Activated T-helper 1 cell treated with Interleukin-2 at 50 U/mL for 16 hours (primary cell): Measurements from ENCODE around the gene ZNF536.
"Not testable (repeated sequence)": the region's sequence is repeated elsewhere in the genome, so short reads cannot be mapped to it uniquely, and the experiment has no call there.

Experiments
- DNase-seq: peaks from one replicate; pipeline ENCODE4 v3.0.0-alpha.2; 2020; ENCODE audit warnings: low read depth

The ZNF536 gene

DNA sequence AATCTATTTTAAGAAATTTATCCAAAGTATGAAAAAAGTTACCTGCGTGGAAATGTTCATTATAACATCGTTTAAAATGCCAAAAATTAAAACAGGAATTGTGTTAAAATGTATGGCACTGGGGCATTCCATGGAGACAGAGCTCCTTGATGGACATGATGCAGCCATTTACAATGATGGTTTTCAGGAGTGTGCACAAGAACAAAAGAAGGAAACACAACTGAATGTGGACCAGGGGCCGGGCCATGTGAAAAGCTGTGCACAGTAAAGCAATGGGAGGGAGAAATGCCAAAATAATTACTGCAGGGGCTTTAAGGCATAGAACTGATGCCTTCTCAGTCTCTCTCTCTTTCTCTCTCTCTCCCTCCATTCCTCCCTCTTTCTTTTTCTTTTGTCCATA is 115.0 kb downstream of the ZNF536 start:
- DNase-seq: no peak

DNA sequence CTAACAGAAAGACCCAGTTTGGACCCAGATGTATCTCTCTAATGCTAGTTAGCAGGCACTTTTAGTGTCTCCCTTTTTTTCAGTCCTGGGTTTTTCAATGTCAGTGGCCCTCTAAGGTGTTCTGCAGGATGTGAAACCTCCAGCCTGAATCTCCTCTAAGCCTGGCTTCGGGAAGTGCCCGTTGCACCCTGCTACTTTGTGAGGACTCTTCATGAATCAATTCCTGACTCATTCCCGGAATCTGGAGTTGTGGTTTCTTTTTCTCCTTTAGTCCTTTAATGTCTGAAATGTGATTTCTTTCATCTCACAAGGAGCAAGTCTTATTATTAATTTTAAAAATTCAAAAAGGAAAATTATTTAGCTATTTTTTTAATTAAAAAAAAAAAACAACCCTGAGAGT is 116.0 kb downstream of the ZNF536 start:
- DNase-seq: no peak

DNA sequence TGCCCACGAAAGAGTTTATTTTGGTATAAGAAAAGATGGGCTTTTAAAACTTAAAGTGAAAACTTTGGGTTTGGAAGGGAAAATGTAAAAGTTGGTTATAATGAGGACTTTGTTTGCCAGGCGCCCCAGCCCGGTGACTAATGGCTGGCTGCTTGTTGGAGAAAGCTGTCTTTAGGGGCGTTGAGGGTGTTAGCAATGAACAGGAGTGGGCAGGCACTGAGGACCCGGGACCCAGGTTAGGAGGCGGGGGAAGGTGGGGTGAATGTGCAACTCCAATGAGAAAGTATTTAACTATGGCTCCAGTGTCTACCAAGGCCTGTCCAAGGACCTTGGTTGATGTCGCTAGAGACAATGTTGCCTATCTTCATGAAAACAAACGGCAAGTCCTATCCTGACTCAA is 118.6 kb downstream of the ZNF536 start:
- no peak for DNase-seq

DNA sequence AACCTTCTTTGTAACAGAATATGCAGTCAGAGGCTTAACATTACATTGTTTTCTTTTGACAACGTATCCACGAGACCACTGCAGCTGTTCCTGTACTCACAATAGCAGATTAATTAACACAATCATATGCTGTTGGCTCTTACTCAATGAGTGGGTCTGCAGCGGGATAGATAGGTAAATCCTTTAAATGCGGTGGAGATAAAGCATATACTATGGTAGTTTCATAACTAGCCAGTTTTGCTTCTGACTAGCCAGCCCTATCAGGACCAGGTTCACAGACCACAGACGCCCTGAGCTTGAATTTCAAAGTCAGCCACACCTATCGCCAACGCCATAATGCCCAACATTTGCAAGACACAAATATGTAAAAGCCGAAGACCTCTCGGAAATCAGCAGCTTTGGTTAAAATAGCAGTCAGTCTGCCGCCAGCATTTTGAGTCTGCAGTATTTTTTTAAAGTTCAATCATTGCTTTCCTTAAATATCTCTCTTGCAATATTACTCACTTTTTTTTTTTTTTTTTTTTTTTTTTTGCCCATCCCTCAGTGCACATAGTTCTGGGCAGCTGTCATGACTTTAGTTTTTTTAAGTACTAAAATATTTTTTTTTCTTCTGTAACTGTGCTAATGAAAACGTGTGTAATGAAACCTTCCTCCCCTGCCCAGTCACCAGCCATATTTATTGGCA is 120.5 kb downstream of the ZNF536 start:
- DNase-seq: no peak

DNA sequence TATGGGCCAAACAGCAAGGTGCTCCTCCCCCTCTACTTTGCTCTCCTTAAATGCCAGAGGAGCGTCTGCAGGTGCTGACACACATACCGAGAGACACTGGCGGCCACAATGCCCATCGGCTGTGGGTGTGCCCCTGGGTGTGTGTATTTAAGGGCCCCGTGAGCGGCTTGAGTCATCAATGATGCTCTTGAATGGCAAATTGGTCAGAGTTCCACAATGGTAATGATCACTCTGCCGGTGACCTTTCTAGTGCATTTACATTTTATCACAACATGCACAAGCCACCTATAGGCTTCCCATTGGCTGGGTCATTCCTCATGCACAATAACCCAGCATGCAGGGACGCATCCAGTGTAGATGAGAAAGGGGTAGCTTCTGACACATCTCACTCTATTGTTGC is 124.8 kb downstream of the ZNF536 start:
- DNase-seq: no peak

DNA sequence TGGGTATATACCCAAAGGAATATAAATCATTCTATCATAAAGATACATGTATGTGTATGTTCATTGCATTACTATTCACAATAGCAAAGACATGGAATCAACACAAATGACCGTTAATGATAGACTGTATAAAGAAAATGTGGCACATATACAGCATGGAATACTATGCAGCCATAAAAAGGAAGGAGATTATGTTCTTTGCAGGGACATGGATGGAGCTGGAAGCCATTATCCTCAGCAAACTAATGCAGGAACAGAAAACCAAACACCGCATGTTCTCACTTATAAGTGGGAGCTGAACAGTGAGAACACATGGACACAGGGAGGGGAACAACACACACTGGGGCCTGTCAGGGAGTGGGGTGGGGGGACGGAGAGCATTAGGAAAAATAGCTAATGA is 125.9 kb downstream of the ZNF536 start:
- DNase-seq: not testable (repeated sequence)

DNA sequence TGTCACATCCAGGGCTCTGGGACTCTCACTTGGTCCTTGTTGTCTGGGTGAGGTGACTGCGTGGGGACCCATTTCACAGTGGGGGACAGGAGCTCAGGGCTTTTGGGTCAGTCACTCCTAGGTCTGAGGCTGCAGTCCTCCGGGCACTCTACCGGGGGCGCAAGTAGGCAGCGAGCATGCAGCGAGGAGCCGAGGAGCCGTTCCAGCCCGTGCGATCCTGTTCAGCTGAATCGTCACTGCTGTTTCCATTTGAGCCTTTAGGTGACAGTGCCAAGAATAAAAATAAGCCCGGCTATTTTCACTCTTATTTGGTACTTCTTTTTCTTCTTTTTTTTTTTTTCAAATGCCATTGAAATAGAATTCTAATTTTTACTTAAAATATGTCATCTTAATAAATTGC is 126.5 kb downstream of the ZNF536 start:
- no peak for DNase-seq

DNA sequence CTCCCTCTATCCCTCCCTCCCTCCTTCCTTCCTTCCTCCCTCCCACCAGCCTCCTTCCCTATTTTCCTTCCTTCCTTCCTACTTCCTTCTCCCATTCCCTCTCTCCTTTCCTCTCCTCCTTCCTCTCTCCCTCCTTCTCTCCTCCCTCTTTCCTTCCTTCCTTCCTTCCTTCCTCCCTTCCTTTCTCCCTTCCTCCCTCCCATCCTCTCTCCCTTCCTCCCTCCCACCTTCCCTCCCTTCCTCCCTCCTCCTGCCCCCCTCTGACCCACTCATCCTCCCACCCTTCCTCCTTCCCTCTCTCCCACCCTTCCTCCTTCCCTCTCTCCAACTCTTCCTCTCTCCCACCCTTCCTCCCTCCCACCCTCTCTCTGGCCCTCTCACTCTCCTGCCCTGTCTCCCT is 132.1 kb downstream of the ZNF536 start:
- DNase-seq: no peak

DNA sequence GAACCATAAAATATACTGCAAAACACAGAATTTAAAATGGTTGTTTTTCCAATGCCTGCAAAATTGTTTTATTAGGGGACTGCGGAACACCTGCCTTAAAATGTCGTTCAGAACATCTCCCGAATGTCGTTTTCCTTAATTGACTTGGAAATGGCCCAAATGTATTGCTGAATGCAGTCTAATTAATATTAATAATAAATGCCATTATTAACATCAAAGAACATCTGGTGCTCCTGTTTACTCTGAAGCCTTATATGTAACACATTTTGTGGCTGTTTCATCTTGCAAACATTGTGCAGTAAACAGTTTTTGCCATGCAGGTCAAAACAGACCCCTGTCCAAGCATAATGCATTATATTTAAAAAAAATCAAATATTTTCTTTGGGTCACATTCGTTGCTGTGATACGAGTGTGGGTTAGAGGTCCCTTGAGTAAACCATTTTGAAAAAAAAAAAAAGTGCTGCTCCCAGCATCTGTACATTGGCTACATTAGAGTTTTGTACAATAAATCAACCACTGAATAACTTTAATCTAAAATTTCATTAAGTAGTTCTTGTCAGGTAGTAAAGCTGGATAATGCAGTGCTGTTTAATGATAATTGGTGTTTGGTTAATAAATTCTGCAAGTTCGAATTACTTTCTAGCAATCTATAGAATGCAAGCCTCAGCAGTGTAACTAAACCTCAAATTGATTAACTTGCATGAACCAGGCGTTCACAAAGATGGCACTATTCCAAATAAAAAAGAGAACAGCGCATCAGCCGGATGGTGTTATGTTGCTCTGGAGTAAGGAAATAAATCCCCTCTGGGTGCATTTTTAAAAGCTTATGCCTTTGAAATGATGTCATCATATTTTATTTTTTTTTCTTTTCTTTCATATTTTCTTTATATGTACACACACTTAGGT is 140.2 kb downstream of the ZNF536 start:
- DNase-seq: no peak

DNA sequence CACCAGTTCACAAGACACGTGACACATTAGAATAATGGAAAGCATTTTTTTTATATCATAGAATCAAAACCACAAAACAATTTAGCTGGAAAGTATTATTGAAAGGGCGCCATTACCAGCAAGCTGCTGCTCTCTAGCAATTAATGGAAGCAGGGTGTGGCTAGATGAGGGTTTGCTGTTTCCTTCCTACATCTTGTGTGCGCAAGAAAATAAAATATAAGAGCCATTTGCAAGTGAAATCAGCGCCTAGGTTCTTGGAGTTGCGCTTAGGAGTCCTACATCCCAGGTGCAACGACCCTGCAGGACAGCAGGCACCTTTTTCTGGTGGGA is 140.9 kb downstream of the ZNF536 start:
- no peak for DNase-seq

DNA sequence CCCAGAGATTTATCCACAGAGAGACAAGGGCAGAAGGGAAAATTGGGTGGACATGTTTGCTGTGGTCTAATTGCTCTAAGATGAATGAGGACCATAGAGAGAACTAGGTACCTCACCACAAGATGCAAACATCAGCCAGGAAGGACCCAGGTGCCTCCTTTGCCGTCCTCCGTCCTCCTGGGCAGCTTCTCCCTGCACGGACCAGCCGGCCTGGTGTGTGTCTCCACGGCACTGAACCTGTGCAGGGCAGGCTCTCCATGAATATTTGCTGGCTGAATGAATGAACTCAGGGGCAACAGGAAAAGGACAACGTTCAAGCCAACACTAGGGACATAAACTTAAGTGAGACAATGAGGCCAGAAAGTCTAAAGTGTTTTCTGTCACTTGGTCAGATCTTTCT is 143.9 kb downstream of the ZNF536 start:
- no peak for DNase-seq

DNA sequence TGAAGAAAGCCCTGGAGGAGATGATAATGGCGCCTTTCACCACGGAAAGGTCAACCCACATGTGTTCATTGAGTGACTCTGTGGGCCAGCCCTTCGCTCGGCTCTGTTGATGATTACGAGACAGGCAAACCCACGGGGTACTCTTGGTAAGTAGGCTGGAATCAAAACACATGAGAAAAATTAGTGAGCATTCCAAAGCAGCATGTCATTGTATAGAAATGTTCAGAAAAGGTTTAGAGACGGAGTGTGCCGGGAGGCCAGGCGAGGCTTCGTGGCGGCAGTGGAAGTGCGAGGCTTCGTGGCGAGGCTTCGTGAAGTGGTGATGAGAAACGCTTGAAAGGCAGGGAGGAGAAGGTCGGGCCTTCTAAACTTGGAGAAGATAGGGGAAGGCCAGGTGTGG is 144.3 kb downstream of the ZNF536 start:
- no peak for DNase-seq

DNA sequence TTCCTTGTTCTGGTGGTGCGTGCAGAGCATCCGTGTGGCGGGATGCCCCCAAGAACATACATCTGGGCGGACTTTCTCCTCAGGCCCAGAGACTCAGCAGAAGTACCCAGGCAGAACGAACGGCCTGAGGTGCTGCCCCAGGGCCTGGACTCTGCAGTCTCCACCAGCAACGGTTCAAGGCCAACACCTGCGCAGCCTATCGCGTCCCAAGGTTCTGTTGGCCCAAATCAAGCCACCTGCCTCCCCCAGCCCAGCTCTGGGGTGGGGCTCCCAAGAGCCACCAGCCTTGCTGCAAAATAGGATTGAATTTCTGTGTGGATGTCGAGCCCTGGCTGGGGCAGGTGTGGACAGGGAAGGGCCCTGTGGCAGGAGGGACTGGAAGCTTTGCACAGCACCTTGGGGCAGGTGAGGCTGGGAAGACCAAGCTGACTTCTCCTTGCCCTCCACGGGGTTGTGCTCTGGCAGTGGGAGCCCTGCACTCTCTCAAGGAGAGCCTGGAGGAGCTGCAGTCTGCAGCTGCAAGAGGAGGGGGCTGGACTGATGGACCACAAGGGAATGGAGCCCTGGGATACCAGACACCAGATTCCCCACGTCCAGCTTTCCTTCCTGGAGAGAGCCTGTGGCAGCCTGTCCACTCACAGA is 146.9 kb downstream of the ZNF536 start:
- DNase-seq: no peak

DNA sequence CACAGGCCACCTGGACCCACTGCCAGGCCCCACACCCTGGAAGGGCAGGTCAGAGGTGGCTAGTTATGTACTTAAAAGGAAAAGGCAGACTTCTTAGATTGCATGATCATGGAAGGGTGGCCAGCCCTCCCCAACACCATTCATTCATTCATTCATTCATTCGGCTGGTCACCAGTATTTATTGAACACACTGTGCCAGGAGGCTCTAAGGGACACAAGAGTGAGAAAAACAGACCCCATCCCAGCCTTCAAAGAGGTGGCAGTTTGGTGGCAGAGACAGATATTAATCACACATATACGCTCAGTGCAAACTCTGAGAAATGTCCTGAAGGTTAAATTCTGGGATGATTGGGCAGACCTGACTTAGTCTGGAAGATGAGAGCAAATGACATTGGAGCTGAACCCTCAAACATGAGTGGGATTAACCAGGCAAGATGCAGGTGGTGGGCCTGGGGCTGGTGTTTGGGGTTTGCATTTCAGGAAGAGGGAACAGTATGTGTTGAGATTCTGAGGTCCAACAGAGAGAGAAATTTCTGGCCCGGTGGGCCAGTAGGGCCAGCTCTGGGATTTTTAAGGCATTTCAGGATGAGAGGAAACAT is 147.5 kb downstream of the ZNF536 start:
- DNase-seq: no peak

DNA sequence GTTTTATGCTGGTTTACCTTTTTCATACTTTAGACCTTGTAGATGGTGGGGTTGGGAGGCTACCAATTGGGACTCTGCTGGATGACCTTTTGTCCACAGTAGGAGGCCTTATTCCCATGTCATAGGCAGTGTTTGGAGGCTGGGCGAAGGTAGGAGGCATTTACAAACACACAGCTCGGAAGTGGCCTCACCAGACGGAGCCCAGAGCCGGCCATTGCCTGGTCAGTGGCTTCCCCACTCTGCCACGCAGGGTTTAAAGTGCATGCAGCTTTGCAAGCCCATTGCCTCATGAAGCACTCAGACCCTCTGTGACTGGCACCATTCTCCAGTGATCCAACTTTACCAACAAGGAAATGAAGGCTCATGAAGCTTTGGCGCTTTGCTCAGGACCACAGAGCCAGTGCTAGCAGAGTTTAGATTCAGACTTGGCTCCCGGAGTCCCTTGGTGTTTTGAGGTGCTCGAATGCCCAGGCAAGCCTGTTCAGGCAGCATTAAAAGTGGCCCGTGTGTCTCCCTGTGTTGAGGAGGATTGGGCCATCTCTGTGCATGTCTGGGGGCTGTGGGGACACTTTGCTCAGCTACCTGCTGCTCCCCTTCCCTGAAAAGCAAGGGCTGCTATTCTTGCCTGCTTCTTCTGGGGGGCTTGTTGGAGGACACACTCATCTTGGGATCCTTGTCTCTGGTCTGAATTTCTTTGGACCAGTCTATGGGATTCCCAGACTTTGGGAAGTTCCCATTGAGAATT is 148.7 kb downstream of the ZNF536 start:
- no peak for DNase-seq

DNA sequence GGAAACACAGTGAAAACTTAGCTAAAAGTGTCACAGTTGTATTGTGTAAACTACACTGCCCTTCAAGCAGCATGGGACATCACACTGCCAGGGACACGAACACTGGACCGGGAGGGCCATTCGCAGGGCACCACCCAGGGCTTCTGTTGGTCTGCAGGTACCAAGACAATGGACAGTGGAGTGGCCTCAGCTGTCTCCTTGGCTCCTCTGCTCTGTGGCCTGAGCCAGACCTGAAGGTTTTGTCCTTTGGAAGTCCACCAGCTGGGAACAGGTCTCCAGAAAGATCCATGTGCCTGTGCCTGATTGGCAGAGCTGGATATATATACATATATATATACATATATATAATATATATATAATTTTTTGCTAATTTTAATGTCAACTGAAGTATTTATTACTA is 149.8 kb downstream of the ZNF536 start:
- no peak for DNase-seq

DNA sequence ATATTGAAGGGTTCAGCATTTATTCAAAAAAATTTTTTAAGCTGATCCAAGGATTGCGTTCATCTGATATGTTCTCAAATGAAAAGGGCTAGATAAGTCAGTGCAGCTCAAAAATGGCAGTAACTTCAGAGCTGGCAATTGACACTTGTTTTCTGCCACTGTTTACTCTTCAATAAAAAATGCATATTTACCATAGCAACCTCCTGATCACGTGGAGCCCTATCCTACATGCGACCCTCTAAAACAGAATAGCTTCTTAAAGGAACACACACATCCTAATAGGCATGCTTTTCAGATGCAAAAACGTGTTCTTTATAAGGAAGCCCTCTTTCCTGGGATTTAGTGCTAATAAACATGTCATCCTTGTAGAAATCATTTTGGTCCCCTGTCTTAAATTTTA is 150.2 kb downstream of the ZNF536 start:
- DNase-seq: no peak

DNA sequence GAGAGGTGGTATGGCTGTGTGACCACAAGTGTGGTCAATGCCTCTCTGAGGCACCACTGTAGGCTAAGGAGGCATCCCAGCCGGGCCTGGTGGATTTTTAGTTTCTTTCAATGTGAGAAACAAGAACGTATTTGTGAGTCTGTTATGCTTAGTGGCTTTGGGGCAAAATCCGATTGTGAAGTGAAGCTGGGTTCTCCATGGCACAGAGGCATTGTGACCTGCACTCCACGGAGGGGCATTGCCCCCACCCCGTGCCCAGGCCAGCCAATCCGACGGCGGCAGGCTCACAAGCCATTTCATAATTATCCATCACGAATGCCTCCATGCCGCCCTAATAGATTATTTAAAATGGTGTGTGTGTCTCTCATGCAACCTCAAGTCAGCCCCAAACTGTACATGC is 151.6 kb downstream of the ZNF536 start:
- no peak for DNase-seq

DNA sequence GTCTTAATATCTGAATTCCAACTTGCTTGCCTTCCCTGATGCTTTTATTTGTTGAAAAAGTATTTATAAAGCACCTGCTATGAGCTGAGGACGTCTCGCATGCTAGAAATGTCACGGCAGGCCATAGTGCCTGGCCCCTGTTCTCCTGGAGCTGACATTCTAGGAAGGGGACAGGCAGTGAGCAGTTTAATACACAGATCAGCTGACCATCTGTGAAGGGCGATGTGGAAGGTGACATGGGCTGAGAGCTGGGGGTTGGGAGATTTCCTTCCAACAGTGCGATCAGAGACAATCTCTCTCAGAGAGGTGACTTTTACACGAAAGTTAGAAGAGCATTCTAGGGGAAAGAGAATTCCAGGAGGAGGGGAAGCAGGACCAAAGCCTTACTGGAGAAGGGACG is 153.2 kb downstream of the ZNF536 start:
- no peak for DNase-seq

DNA sequence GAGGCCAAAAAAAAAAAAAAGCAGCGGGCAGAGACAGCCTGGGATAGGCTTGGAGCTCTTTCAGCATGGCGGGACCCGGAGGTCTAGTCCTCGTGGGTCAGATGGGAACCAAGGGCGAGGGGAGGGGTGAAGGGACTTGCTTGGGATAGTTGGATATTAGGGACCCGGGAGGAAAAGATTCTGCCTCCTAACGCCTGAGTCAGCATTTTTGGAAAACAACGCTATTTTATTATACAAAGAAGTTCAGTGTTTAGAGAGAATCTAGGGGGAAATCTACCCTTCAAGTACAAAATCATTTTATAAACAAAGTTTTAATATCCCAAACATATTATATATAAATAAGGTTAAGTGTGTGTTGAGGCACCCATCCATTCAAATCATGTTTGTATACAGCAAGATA is 156.7 kb downstream of the ZNF536 start:
- DNase-seq: no peak

DNA sequence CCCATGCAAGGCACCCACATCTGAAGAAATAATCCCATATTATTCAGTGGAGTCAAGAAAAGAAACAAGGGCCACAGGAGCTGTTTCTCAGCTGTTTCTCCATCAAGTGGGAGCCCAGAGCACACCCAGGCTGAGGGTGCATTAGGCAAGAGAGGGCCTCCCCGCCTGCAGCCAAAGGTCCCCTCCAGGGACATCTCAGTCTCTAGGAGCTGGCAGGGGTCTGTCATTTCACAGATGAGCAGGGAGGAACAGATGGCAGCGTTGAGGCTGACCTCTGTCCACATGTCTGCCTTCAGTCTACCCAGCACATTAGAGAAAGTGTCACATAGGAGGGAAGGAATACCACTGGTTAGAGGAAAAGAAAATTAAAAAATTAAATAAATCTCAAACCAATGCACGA is 157.7 kb downstream of the ZNF536 start:
- DNase-seq: no peak

DNA sequence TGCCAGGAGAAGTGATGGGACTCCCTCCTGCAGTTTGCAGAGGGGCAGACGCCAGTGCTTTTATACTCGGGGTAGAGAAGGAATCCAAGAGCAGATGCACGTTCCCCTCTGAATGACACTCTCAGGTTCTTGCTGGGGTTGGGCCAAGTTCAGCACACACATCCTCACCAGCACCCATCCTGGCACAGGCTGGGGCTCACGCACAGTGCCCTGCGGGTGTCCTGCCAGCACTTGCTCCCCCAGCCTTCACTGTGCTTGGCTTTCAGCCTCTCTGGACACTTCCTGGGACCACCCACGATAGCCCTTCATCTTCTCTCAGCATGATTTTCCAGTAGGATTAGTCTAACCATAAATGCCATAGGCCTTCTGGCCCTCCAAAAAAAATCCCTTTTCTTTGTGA is 158.6 kb downstream of the ZNF536 start:
- DNase-seq: no peak
